Muscle layer of colon (tissue), 2 donors: ENCODE results near the gene TACR1.

Experiments used
- H3K27ac ChIP-seq: one replicate; pipeline ENCODE4 v1.7.0; 2013; ENCODE audit warnings: low read depth, mild to moderate bottlenecking, low read length, moderate library complexity
- H3K27me3 ChIP-seq, 2 donors: one replicate each; pipeline ENCODE4 v1.7.0; 2013; ENCODE audit warnings: low read length in 2 of 2, mild to moderate bottlenecking in 2 of 2; ENCODE audit not compliant: insufficient read depth in 2 of 2, control insufficient read depth in 1 of 2
- H3K36me3 ChIP-seq: one replicate; pipeline ENCODE4 v1.7.0; 2013; ENCODE audit warnings: mild to moderate bottlenecking, low read length; ENCODE audit not compliant: insufficient read depth
- H3K4me1 ChIP-seq: one replicate; pipeline ENCODE4 v1.7.0; 2013; ENCODE audit warnings: mild to moderate bottlenecking, low read length; ENCODE audit not compliant: insufficient read depth
- H3K4me3 ChIP-seq, 2 donors: one replicate each; pipeline ENCODE4 v1.7.0; 2013; ENCODE audit warnings: low read length in 2 of 2, low read depth in 1 of 2, mild to moderate bottlenecking in 1 of 2, moderate library complexity in 1 of 2
- H3K9ac ChIP-seq: one replicate; pipeline ENCODE4 v1.7.0; 2013; ENCODE audit warnings: low read length
- H3K9me3 ChIP-seq: one replicate; pipeline ENCODE4 v1.7.0; 2013; ENCODE audit warnings: mild to moderate bottlenecking, low read length
- donor health status: abdominal sarcoma.
- donor health status: Adenocarcinoma of cecum.

The TACR1 gene

DNA sequence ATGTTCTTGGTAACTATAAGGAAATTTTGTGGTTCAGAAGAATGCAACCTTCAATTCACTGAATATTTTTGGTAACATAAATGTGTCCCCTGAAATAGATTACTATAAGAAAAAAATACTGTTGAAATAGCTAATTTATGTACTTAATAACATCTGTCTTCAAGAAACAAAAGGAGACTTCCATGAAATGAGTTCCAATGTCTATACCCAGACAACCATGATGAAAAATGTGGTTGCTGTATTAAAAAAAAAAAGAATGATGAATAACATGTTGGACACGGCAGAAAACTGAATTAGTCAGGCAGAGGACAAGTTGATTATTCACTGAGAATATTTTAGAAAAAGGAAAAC, 98.5 kb downstream of the TACR1 start:
- Histone ChIP-seq H3K27me3 (no peaks in the 10 kb centered on the region), H3K27ac (no peak overlapping the region), H3K4me3 (no peak overlapping the region), H3K4me1 (peaks cover 7% of the 10 kb centered on the region), H3K36me3 (no peaks in the 10 kb centered on the region), H3K9ac (no peak overlapping the region), H3K9me3 (peaks cover 4% of the 10 kb centered on the region)

DNA sequence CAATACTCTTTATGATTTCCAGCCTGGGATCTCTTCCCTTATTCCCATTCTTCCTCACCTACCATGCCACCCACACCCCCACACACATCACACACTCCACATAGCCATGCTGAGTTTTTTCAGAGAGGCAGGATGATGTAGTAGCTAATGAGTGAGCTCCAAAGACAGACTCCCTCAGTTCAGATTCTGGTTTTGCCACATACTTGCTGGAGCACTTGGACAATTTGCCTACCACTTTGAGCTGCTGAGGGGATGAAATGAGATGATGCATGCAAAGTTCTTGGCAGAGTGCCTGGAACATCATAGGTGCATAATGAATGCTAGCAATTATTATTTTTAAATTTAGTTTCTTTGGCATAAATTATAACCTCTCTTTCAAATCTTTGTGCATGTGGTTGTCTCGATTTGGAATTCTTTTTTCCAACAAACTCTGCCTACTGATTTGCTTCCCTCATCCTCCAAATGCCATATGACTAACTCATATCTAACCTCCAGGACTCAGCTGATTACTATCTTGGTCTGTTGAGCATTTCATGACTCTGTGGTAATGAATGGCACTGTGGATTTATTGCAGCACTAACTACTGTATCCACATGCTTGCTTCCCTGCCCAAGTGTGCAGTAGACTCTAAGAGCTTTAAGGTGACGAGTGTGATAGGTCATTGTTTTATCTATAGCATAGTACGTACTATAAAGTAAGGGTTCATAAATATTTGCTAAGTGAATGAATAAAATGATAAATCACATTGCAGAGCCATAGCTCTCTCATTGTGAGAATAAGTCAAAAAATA, 99.1 kb downstream of the TACR1 start:
- Histone ChIP-seq H3K9ac (no peak overlapping the region), H3K27ac (no peak overlapping the region), H3K36me3 (no peaks in the 10 kb centered on the region), H3K27me3 (no peaks in the 10 kb centered on the region), H3K4me3 (no peak overlapping the region), H3K4me1 (peaks cover 7% of the 10 kb centered on the region), H3K9me3 (peaks cover 4% of the 10 kb centered on the region)

DNA sequence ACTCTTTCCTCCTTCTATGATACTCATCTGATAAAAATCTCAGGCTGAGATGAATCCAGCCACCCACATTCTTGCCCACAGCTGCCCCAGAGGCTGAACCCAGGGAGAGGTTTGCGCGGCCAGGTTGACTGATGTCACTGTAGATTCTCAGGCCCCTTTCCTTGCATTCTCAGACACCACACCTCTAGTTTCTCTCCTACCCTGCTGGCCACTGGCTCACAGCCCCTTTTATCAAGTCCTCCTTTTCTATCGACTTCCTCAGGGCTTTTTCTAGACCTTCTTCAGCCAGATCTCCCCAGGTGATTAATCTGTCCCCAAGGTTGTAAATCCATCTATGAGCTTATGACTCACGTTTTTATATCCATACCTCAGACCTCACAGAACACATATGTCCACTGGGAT, 99.8 kb downstream of the TACR1 start:
- Histone ChIP-seq H3K36me3 (no peaks in the 10 kb centered on the region), H3K27ac (no peak overlapping the region), H3K9ac (no peak overlapping the region), H3K27me3 (no peaks in the 10 kb centered on the region), H3K4me1 (peaks cover 7% of the 10 kb centered on the region), H3K4me3 (no peak overlapping the region), H3K9me3 (peaks cover 4% of the 10 kb centered on the region)

DNA sequence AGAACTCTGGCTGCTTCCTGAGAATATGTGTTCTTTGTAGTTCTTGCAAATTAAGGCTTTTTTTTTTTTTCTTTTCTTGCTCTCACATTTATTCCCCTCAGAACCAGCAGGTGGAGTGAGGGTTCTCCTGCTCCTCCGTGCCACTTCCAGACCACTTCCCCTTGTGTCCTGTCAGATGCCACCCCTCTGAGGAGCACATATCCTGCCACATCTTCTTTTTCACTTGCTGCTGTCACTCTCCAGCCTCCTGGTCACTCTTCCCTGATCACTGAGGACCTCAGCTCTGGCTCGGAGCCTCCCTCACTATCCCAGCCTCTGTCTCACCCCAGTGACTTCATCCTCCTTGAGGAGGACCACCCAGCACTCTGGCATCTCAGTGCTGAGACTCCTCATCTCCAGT, 100.5 kb downstream of the TACR1 start:
- H3K4me3 ChIP-seq, result no peak overlapping the region
- H3K9me3 ChIP-seq, result peaks cover 4% of the 10 kb centered on the region
- no peaks in the 10 kb centered on the region for H3K27me3 ChIP-seq
- H3K4me1 ChIP-seq, result peaks cover 7% of the 10 kb centered on the region
- H3K9ac ChIP-seq, result no peak overlapping the region
- H3K36me3 ChIP-seq, result no peaks in the 10 kb centered on the region
- H3K27ac ChIP-seq, result no peak overlapping the region

DNA sequence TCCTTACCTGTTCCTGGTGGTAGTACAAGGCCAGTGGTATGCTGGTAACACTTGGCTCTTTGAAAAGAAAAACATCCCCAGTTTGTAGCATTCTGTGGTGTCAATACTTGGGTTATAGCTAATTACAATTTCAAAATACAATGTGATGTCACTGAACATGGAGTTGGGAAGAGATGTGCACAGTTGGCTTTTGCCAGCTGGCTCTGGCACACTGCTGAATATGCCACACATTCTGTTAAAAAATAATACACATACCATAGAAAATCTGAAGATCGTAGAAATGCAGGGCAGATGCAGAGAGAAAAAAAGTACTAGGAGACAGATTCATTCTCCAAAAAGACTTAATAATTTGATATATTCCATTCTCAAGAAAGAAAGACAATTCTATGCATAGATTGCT, 101.5 kb downstream of the TACR1 start:
- H3K4me1 ChIP-seq, result peaks cover 7% of the 10 kb centered on the region
- no peaks in the 10 kb centered on the region for H3K36me3 ChIP-seq
- no peak overlapping the region for H3K9ac ChIP-seq
- no peak overlapping the region for H3K4me3 ChIP-seq
- peaks cover 4% of the 10 kb centered on the region for H3K9me3 ChIP-seq
- H3K27me3 ChIP-seq, result no peaks in the 10 kb centered on the region
- no peak overlapping the region for H3K27ac ChIP-seq

DNA sequence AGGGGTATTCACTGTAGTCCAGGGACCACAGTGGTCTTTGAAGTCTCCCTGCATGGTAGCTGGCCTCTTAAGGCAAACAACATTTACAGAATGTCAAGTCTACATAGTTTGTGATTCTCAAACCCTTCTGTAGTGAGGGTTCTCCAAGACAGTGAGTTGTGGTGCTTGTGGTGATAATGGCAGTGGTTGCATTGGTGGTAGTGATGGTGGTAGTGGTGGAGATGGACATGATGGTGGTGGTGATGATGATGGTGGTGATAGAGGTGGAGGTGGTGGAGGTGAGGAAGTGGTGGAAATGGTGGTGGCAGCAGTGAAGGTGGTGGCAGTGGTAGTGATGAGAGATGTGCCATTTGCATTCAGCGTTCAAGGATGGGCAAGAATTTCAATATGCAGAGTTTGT, 104.9 kb downstream of the TACR1 start:
- no peak overlapping the region for H3K4me3 ChIP-seq
- no peaks in the 10 kb centered on the region for H3K27me3 ChIP-seq
- H3K36me3 ChIP-seq, result no peaks in the 10 kb centered on the region
- H3K27ac ChIP-seq, result no peak overlapping the region
- no peaks in the 10 kb centered on the region for H3K4me1 ChIP-seq
- no peaks in the 10 kb centered on the region for H3K9me3 ChIP-seq
- H3K9ac ChIP-seq, result no peak overlapping the region

DNA sequence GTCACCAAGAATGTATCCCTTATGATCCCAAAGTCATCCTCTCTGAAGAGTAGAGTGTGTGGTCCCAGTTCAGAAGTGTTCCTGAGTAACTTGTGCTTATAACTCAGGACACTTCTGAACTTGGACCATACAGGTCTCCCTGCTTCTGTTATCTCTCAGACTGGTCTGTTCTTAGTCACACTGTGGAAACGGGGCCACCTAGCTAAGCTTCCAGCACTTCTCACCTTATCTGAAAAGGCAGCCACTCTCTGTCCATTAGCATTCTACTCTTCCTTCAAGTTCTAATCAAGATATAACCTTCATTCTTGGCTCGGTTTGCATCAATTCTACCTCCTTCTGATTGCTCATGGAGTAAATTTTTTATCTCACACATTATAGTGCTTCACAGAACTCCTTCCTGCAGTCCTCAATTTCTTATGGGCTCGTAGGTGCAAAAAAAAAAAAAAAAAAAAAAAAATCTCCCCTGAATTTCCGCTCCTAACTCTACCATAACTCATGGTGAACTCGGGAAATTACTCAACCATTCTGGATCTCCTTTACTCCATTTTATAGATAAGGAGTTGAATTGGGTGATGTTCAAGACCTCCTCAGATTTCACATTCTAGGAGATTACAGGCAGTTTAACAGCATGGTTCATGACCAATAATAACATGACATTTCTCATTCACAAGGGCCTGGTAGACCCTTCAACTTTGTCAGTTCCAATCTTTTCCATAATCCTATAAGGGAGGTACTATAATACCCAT, 108.4 kb downstream of the TACR1 start:
- no peaks in the 10 kb centered on the region for H3K9me3 ChIP-seq
- H3K27ac ChIP-seq, result no peak overlapping the region
- no peak overlapping the region for H3K4me3 ChIP-seq
- H3K9ac ChIP-seq, result no peak overlapping the region
- H3K27me3 ChIP-seq, result no peaks in the 10 kb centered on the region
- H3K36me3 ChIP-seq, result no peaks in the 10 kb centered on the region
- H3K4me1 ChIP-seq, result peaks cover 8% of the 10 kb centered on the region

DNA sequence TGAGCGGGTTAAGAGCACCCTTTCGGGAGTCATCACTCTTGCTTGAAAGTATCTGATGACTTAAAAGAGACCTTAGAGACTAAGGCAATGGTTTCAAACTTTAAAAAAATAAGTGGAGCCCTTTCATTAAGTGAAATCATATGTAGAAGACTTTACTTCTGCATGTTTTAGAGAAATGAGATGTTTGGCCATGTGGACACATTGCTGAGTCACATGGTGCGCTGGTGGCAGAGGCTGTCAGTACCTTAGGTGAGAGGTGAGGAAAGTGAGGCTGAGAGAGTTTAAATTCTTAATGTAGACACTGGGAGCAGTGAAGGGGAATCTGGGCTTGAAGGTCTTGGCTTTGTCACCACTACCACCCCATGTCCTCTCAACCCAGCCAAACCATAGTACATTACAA, 109.8 kb downstream of the TACR1 start:
- Histone ChIP-seq H3K27ac (no peak overlapping the region), H3K9me3 (no peaks in the 10 kb centered on the region), H3K36me3 (no peaks in the 10 kb centered on the region), H3K4me1 (peaks cover 8% of the 10 kb centered on the region), H3K27me3 (no peaks in the 10 kb centered on the region), H3K9ac (no peak overlapping the region), H3K4me3 (no peak overlapping the region)

DNA sequence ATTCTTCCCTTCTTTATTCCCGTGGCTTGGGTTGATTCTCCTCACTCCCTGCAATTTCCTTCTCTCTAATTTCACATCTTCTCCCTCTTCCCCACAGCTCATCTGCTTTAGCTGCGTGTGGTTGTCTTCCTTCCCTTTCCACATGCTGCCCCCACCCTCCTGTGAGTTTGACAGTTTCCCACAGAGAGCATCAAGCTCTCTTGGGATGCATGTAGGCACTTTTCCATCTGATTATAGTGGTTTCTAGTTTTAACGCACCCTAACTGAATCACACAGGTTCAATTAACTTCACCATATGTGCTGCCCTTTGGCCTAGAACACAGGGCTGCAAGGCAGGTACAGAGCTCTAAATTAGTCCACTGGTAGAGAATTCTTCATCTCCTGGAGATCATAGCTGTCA, 110.5 kb downstream of the TACR1 start:
- no peaks in the 10 kb centered on the region for H3K27me3 ChIP-seq
- no peak overlapping the region for H3K9ac ChIP-seq
- H3K4me3 ChIP-seq, result no peak overlapping the region
- H3K36me3 ChIP-seq, result no peaks in the 10 kb centered on the region
- no peak overlapping the region for H3K27ac ChIP-seq
- peaks cover 8% of the 10 kb centered on the region for H3K4me1 ChIP-seq
- H3K9me3 ChIP-seq, result no peaks in the 10 kb centered on the region

DNA sequence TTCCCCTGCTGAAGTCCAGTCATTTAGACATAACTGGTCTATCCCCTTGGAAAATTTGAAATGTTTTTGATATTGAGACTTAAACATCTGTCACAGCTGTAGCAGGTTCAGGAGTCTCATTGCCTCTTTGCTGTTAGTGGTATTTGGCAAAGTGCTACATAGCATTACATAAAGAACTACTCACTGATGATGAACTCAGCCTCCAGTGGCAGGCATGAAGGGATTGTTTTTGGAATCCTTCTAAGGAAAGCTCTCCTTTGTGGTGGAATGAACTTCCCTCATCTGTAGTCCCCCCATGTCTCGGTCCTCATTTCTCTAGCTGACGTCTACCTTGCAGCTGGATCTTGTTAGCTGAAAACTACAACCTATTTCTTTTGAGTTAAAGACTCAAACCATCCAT, 111.6 kb downstream of the TACR1 start:
- Histone ChIP-seq H3K4me3 (no peak overlapping the region), H3K9me3 (no peaks in the 10 kb centered on the region), H3K27ac (no peak overlapping the region), H3K9ac (no peak overlapping the region), H3K36me3 (no peaks in the 10 kb centered on the region), H3K4me1 (peaks cover 8% of the 10 kb centered on the region), H3K27me3 (no peaks in the 10 kb centered on the region)

DNA sequence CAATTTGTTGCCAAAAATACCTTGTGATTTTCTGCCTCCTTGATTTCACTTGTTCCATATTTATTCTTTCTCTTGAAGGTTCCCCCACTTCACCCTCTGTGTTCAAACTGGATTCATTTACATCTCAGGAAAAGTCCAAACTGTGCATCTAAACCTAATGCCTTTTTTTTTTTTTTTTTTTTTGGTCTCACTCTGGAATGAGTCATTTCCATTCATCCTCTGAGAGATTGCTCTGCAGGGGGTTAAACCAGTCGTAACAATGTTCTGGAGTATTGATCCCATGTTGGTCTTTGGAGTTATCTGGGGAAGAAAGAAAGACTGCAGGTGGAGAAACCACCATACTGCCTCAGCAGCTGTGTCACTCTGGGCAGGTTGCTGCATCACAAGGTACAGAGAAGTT, 119.7 kb downstream of the TACR1 start:
- Histone ChIP-seq H3K27ac (no peak overlapping the region), H3K27me3 (no peaks in the 10 kb centered on the region), H3K4me1 (no peaks in the 10 kb centered on the region), H3K9me3 (no peaks in the 10 kb centered on the region), H3K9ac (no peak overlapping the region), H3K36me3 (no peaks in the 10 kb centered on the region), H3K4me3 (no peak overlapping the region)

DNA sequence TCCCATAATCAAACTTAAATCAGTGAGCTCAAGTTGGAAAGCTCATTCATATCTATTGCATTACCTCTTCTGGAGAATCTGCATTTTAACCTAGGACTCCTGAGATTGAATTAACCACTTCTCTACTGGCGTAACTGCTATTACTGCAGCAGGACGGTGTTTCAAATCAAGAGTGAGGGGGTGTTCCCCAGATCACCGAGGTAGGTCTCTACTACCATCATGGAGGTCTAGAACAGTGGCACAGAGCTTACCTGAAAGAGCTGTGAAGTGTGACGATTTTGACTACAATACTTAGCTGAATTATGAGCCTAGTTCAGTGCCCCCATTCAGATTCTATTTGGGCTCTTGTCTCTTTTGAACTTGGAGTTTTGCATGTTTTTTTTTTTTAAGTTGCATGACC, 121.4 kb downstream of the TACR1 start:
- H3K9me3 ChIP-seq, result no peaks in the 10 kb centered on the region
- no peaks in the 10 kb centered on the region for H3K27me3 ChIP-seq
- H3K27ac ChIP-seq, result no peak overlapping the region
- H3K36me3 ChIP-seq, result no peaks in the 10 kb centered on the region
- H3K9ac ChIP-seq, result no peak overlapping the region
- H3K4me3 ChIP-seq, result no peak overlapping the region
- no peaks in the 10 kb centered on the region for H3K4me1 ChIP-seq
